Mesendoderm (in vitro differentiated cells): Measurements from ENCODE around the gene GTPBP2.

ENCODE experiments used
- DNase-seq: peaks from one replicate; pipeline ENCODE4 v3.0.0; 2013
- H2AK5ac ChIP-seq: 2 replicates; pipeline ENCODE4 v1.6.1; 2013; ENCODE audit warnings: low read length, inconsistent platforms
- H2BK120ac ChIP-seq: 2 replicates; pipeline ENCODE4 v1.6.1; 2013; ENCODE audit warnings: low read depth, mild to moderate bottlenecking, low read length, moderate library complexity, mixed read lengths
- H2BK15ac ChIP-seq: replicated peaks from 2 replicates; pipeline ENCODE4 v1.6.1; 2013; ENCODE audit warnings: low read depth, mild to moderate bottlenecking, moderate library complexity
- H2BK5ac ChIP-seq: 2 replicates; pipeline ENCODE4 v1.6.1; 2013; ENCODE audit warnings: low read length, inconsistent platforms
- H3K18ac ChIP-seq: 2 replicates; pipeline ENCODE4 v1.6.1; 2013; ENCODE audit warnings: mild to moderate bottlenecking, low read length, mixed read lengths
- H3K23ac ChIP-seq: one replicate; pipeline ENCODE4 v1.6.1; 2013; ENCODE audit warnings: low read length
- H3K27ac ChIP-seq: 2 replicates; pipeline ENCODE4 v1.5.1; 2013; ENCODE audit warnings: low read depth, mild to moderate bottlenecking, inconsistent platforms, low read length, moderate library complexity
- H3K27me3 ChIP-seq: 2 replicates; pipeline ENCODE4 v1.6.1; 2013; ENCODE audit warnings: low read length, control low read depth, mild to moderate bottlenecking, inconsistent platforms; ENCODE audit not compliant: insufficient read depth, poor library complexity
- H3K36me3 ChIP-seq: 2 replicates; pipeline ENCODE4 v1.6.1; 2013; ENCODE audit warnings: low read length, inconsistent platforms; ENCODE audit not compliant: control insufficient read depth, insufficient read depth
- H3K4ac ChIP-seq: one replicate; pipeline ENCODE4 v1.6.1; 2013; ENCODE audit warnings: low read depth, mild to moderate bottlenecking, low read length, moderate library complexity
- H3K4me1 ChIP-seq: 2 replicates; pipeline ENCODE4 v1.6.1; 2013; ENCODE audit warnings: low read depth, low read length, inconsistent platforms; ENCODE audit not compliant: control insufficient read depth
- H3K4me2 ChIP-seq: 2 replicates; pipeline ENCODE4 v1.6.1; 2013; ENCODE audit warnings: low read length
- H3K4me3 ChIP-seq: 2 replicates; pipeline ENCODE4 v1.5.1; 2013; ENCODE audit warnings: mild to moderate bottlenecking, low read length
- H3K56ac ChIP-seq: one replicate; pipeline ENCODE4 v1.6.1; 2013; ENCODE audit warnings: low read length
- H3K79me1 ChIP-seq: 2 replicates; pipeline ENCODE4 v1.6.1; 2013; ENCODE audit warnings: low read length, inconsistent platforms
- H3K79me2 ChIP-seq: 2 replicates; pipeline ENCODE4 v1.6.1; 2013; ENCODE audit warnings: mild to moderate bottlenecking, low read length; ENCODE audit not compliant: control insufficient read depth, insufficient read depth
- H3K9ac ChIP-seq: 2 replicates; pipeline ENCODE4 v1.6.1; 2013; ENCODE audit warnings: low read length, inconsistent platforms
- H4K5ac ChIP-seq: one replicate; pipeline ENCODE4 v1.6.1; 2013; ENCODE audit warnings: low read length
- H4K8ac ChIP-seq: one replicate; pipeline ENCODE4 v1.6.1; 2013; ENCODE audit warnings: low read depth, mild to moderate bottlenecking, control low read depth, low read length, moderate library complexity
- WGBS: extraction: QIAGEN DNeasy Blood & Tissue Kit; methylation state at CpG from one replicate; pipeline ENCODE4 v1.1.7; 2013; ENCODE audit warnings: low lambda C conversion rate, missing lambda C conversion rate; ENCODE audit not compliant: insufficient coverage; ENCODE audit errors: extremely low coverage; 5-methylcytosine and 5-hydroxymethylcytosine counted together

Gene GTPBP2

DNA sequence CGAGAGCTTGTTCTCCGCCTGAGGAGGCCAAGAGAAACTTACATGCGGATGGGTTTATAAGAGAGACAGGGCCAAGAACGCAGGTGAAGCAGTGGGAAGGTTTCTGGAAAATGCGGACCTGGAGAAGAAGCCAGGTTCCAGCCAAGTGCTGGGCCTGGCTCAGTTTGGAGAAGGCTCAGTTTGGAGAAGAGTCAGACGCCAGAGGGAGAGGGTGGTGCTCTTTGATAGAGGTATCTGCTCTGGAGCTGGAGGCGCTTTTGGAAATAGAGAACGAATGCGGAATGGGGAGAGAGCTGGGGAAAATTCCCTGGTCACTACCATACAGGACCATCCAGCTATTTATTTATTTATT, 16.5 kb upstream of the GTPBP2 start:
- Histone ChIP-seq H2AK5ac (no peak overlapping the region), H3K79me2 (no peaks in the 10 kb centered on the region), H2BK120ac (no peak overlapping the region), H3K4me1 (no peaks in the 10 kb centered on the region), H3K56ac (peak overlapping the region; percentile 61), H2BK15ac (no peak overlapping the region), H3K79me1 (peaks cover 4% of the 10 kb centered on the region), H3K18ac (no peak overlapping the region), H3K27ac (no peak overlapping the region), H3K4me2 (peak overlapping the region; percentile 74), H2BK5ac (no peak overlapping the region), H3K36me3 (peaks cover under 1% of the 10 kb centered on the region), H3K4me3 (peak overlapping the region; percentile 25), H3K27me3 (no peaks in the 10 kb centered on the region), H3K9ac (peak overlapping the region; percentile 64), H4K8ac (no peak overlapping the region), H3K4ac (no peak overlapping the region), H3K23ac (no peak overlapping the region), H4K5ac (no peak overlapping the region)
- no peak for DNase-seq
- no CpG with 5 or more reads among the region's 9 CpGs for WGBS

DNA sequence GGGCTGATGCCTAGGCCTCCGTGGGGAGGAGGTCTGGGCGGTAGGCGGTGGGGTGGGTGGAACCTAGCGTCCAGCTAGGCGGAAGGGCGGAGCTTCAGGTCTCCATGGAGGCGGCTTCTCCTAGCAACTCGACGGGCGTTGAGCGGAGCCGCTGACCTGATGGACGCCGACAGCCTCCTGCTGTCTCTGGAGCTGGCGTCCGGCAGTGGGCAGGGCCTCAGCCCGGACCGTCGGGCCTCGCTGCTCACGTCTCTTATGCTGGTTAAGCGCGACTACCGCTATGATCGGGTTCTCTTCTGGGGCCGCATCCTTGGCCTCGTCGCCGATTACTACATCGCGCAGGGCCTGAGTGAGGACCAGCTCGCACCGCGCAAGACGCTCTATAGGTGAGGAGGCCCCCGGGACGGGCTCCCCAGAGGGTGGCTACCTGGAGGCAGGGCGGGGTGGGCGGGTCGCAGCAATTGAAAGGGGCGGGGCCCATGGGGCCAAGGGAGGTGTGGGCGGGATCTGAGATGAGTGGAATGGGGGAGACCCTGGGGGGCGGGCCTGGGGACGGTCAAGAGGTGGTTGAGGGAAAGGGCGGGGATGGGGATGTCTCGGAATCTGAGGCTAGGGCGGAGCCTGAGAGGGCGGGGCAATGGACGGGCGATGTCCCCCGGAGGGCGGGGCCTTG, 16.0 kb upstream of the GTPBP2 start, which contains the start of gene RSPH9:
TSS of gene RSPH9 (plus strand) at position 97 of the 673 bp plus-strand sequence. CDS start at position 160, 63 bp downstream.
- DNase-seq = peak; percentile 96
- Histone ChIP-seq H3K79me2 (no peaks in the 10 kb centered on the region), H2AK5ac (no peak within 1 kb of the TSS), H3K79me1 (peaks cover 8% of the 10 kb centered on the region), H3K9ac (peak within 1 kb of the TSS; percentile 66), H3K4me1 (no peaks in the 10 kb centered on the region), H3K56ac (peak within 1 kb of the TSS; percentile 85), H2BK15ac (no peak within 1 kb of the TSS), H4K8ac (no peak within 1 kb of the TSS), H2BK5ac (no peak within 1 kb of the TSS), H3K4ac (no peak within 1 kb of the TSS), H3K4me2 (peak within 1 kb of the TSS; percentile 81), H3K23ac (no peak within 1 kb of the TSS), H3K36me3 (peaks cover 4% of the 10 kb centered on the region), H2BK120ac (no peak within 1 kb of the TSS), H3K18ac (no peak within 1 kb of the TSS), H4K5ac (no peak within 1 kb of the TSS), H3K27me3 (no peaks in the 10 kb centered on the region), H3K27ac (no peak within 1 kb of the TSS), H3K4me3 (peak within 1 kb of the TSS; percentile 70)
- no CpG with 5 or more reads among the region's 52 CpGs for WGBS

DNA sequence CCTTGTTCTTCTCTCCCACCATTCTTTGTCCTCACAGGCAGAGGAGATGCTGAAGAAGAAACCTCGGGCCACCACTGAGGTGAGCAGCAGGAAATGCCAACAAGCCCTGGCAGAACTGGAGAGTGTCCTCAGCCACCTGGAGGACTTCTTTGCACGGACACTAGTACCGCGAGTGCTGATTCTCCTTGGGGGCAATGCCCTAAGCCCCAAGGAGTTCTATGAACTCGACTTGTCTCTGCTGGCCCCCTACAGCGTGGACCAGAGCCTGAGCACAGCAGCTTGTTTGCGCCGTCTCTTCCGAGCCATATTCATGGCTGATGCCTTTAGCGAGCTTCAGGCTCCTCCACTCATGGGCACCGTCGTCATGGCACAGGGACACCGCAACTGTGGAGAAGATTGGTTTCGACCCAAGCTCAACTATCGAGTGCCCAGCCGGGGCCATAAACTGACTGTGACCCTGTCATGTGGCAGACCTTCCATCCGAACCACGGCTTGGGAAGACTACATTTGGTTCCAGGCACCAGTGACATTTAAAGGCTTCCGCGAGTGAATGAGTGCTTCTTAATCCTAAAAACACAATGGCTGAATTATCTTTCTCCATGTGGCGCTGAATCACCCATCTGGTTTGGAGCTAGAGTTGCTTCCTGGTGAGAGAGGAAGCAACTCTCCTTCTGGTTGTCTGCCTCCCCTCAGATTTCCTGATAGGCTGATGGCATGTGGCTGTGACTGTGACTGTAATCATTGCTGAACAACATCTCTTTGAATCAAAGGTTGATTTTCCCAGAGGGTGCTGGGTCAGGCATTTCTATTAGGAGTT, 11.1 kb upstream of the GTPBP2 start:
- H3K4me1 ChIP-seq = peaks cover 3% of the 10 kb centered on the region
- no CpG with 5 or more reads among the region's 21 CpGs for whole genome bisulfite sequencing
- H3K18ac ChIP-seq = no peak overlapping the region
- H3K4ac ChIP-seq = no peak overlapping the region
- DNase-seq = no peak
- H2BK5ac ChIP-seq = no peak overlapping the region
- no peak overlapping the region for H3K56ac ChIP-seq
- no peak overlapping the region for H4K5ac ChIP-seq
- H3K79me2 ChIP-seq = peaks cover 14% of the 10 kb centered on the region
- H3K4me2 ChIP-seq = no peak overlapping the region
- no peaks in the 10 kb centered on the region for H3K27me3 ChIP-seq
- peak overlapping the region; percentile 14 for H3K27ac ChIP-seq
- H3K9ac ChIP-seq = no peak overlapping the region
- peaks cover 6% of the 10 kb centered on the region for H3K36me3 ChIP-seq
- H2BK15ac ChIP-seq = no peak overlapping the region
- no peak overlapping the region for H3K23ac ChIP-seq
- H2AK5ac ChIP-seq = no peak overlapping the region
- H3K4me3 ChIP-seq = no peak overlapping the region
- H3K79me1 ChIP-seq = peaks cover 17% of the 10 kb centered on the region
- no peak overlapping the region for H4K8ac ChIP-seq
- H2BK120ac ChIP-seq = no peak overlapping the region

DNA sequence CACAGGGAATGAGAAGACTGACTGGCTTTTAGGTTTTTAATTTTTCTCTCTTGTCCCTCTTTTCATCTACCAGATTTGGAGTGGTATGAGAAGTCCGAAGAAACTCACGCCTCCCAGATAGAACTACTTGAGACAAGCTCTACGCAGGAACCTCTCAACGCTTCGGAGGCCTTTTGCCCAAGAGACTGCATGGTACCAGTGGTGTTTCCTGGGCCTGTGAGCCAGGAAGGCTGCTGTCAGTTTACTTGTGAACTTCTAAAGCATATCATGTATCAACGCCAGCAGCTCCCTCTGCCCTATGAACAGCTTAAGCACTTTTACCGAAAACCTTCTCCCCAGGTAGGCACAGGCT, 7.2 kb upstream of the GTPBP2 start:
- Histone ChIP-seq H4K8ac (no peak overlapping the region), H3K36me3 (peaks cover 6% of the 10 kb centered on the region), H3K9ac (peak overlapping the region; percentile 89), H3K79me1 (peaks cover 14% of the 10 kb centered on the region), H2BK5ac (no peak overlapping the region), H2BK15ac (no peak overlapping the region), H3K27me3 (no peaks in the 10 kb centered on the region), H3K23ac (no peak overlapping the region), H2AK5ac (peak overlapping the region; percentile 12), H3K4me2 (peak overlapping the region; percentile 92), H3K18ac (no peak overlapping the region), H3K4ac (no peak overlapping the region), H3K4me1 (peaks cover 3% of the 10 kb centered on the region), H3K4me3 (peak overlapping the region; percentile 78), H3K79me2 (peaks cover 14% of the 10 kb centered on the region), H3K27ac (no peak overlapping the region), H4K5ac (no peak overlapping the region), H3K56ac (peak overlapping the region; percentile 95), H2BK120ac (no peak overlapping the region)
- DNase-seq = no peak
- WGBS = no CpG with 5 or more reads among the region's 7 CpGs

DNA sequence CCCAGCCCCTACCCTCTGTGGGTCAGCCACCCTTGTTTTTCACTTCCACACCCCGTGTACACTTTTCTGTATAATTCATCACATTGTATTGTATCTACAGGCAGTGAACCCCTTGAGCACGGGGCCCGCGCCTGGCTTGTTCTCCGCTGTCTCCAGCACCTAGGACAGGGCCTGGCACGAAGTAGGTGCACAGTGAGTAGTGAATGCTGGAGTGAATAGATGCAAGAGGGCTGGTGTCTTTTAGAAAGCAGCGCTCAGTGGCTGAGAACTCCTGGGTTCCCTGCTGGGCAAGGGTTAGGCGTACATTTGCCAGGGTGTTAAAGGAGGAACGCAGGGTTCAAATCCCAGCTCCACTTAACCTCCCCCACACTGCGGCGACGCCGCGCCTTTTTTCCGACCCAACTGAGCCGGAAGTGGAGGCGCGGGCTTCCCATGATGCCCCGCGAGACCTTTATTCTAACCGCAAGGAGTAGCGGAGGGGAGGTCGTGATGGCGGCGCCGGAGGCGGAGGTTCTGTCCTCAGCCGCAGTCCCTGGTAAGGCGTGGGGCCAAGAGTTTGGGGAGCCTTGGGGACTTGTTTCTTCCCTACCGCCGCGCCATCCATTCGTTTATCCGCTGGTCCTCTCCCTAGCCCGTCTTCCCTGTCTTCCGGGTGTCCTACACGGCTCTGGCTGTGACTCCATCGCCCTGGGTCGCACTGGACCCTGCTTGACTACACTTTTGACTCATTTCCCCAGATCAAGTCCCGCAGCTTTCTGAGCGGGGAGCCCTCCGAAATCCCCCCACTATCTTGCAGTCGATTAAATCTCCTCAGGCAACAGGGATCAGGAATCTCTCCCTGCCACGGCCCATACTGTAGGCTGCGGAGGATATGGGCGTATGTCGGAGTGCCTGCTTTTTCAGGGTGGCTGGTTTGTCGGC, 6.6 kb upstream of the GTPBP2 start, which contains the start of gene MAD2L1BP:
TSS of gene MAD2L1BP (plus strand) at position 454 of the 921 bp plus-strand sequence. CDS start at position 490, 36 bp downstream.
- peak within 1 kb of the TSS; percentile 61 for H3K4ac ChIP-seq
- H2AK5ac ChIP-seq = peak within 1 kb of the TSS; percentile 12
- no peak within 1 kb of the TSS for H4K8ac ChIP-seq
- peaks cover 14% of the 10 kb centered on the region for H3K79me2 ChIP-seq
- peak within 1 kb of the TSS; percentile 95 for H3K56ac ChIP-seq
- no peak within 1 kb of the TSS for H3K23ac ChIP-seq
- peak within 1 kb of the TSS; percentile 78 for H3K4me3 ChIP-seq
- no peak within 1 kb of the TSS for H3K27ac ChIP-seq
- H3K79me1 ChIP-seq = peaks cover 14% of the 10 kb centered on the region
- peak within 1 kb of the TSS; percentile 46 for H3K18ac ChIP-seq
- no peak within 1 kb of the TSS for H4K5ac ChIP-seq
- DNase-seq = peak; percentile 88
- no CpG with 5 or more reads among the region's 48 CpGs for WGBS
- H3K36me3 ChIP-seq = peaks cover 6% of the 10 kb centered on the region
- no peak within 1 kb of the TSS for H2BK120ac ChIP-seq
- peak within 1 kb of the TSS; percentile 96 for H3K4me2 ChIP-seq
- H2BK15ac ChIP-seq = no peak within 1 kb of the TSS
- peak within 1 kb of the TSS; percentile 49 for H2BK5ac ChIP-seq
- peaks cover 3% of the 10 kb centered on the region for H3K4me1 ChIP-seq
- H3K9ac ChIP-seq = peak within 1 kb of the TSS; percentile 89
- no peaks in the 10 kb centered on the region for H3K27me3 ChIP-seq
